HG02981 (cell line): ENCODE results near the gene ST14.

ENCODE experiments used
- ATAC-seq: cut with Tn5 transposase; IDR thresholded peaks from one replicate; pipeline ENCODE4 v1.9.1; 2021; ENCODE audit warnings: mild to moderate bottlenecking, moderate library complexity; ENCODE audit not compliant: unreplicated experiment

The ST14 gene

DNA sequence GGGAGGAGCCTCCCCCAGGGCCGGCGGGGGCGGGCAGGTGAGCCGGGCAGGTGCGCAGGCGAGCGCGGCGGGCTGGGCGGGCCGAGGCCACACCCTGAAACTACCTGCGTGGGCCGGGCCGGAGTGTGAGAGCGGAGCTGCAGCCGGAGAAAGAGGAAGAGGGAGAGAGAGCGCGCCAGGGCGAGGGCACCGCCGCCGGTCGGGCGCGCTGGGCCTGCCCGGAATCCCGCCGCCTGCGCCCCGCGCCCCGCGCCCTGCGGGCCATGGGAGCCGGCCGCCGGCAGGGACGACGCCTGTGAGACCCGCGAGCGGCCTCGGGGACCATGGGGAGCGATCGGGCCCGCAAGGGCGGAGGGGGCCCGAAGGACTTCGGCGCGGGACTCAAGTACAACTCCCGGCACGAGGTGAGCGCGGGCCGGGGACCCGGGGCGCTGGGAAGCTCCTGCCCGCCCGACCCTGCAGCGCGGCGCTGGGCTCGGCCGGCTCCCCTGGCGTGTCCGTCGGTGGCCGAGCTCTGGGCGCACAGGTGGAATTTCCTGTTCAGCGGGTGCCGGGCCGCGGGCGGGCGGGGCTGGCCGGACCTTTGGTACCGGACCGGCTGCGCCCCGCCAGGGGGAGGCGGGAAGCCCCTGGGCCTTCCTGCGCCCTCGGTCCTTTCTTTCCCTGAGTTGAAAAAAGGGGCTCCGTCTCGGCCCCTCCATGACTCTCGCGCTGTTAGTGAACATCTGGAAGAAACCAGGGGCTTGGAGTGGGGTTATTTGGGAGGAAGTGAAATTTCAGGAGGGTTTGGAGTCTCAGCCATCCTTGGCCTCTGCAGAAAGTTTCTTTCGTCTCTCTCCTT, at the start of gene ST14:
Gene ST14 (plus strand): TSS at position 126 of the 841 bp plus-strand sequence. CDS start 198 bp downstream, at position 324.
- ATAC-seq, result no peak

DNA sequence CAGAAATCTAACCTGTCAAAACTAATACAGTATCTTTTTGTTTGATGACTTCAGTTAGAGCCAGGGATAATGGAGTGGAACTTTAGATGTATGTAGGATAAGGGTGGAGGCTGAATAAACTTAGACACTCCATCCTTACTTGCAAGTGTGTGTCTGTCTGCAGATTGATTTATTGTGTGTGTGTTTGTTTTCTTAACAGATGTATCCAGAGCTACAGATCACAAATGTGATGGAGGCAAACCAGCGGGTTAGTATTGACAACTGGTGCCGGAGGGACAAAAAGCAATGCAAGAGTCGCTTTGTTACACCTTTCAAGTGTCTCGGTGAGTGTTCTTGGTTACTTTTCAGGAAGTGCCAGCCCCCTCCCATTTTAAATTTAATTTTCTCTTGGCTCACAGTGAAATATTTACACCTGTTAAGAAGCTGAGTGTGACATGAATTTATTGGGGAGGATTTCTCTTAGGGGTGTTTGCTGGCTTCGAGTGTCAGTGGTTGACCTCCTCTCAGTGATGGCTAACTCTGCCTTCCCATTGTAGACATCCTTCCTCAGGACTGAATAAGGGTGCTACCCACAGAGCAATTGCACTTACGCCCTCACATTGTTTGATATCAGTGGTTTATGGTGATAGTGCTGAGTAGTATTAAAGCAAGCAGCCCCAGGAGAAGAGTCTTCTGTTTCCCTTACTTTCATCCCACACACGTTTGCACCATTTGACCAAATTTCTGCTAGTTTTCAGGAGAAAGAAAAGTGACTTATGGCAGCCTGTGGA, 49.1 kb upstream of the ST14 start:
- ATAC-seq, result no peak

DNA sequence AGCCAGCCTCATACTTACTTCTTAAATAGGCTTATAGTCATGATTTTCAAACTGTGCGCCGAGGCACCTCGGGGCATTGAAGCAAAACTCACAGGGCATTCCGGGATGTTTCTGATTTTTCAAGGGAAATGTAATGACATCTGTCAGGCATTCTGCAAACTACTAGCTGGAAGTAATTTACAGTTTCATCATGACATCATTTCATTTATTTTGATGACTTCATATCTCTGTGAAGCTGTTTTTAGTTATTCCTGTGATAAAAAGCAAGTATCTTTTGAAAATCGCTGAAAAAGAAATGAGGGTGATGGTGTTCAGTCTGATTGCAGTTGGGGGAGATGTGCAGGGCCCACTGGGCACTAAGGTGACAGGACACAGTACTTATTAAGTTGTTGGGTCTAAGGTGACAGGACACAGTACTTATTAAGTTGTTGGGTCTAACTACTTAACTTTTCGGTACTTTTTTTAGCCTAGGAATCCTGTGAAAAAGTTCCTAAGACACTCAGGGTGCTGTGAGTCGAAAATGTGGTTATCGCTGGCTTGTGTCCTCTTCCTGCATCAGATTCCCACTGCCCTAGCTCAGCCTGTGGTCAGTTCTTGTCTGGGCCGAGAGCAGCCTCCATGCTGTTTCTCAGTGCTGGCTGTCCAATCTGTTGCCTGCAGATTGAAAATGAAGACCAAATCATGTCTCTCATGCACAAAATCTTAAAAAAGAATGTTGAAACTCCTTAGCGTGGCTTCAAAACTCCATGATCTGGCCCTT, 47.3 kb upstream of the ST14 start:
- ATAC-seq, result no peak

- ATAC-seq, result no peak
Observed at GRCh38 chr11:130114281-130114680, 45.3 kb upstream of the ST14 start.

DNA sequence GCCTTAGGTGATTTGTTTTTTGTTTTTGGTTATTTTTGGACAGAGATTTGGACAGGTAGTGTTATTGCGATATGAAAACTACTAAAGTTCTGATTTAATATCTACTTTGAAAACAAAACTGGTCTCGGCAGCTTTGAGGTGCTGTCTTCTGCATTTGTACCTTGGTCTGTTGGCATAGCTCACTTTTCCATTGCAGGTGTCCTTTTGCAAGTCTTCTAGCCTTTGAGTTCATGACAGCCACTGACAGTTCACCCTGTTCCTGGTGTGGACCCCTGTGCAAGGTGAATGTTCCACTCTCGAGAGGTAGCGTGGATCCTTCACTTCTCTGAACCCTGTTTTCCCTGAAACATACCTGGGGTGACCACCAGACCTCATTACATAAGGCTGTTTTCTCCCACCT, 44.9 kb upstream of the ST14 start:
- ATAC-seq, result no peak

GRCh38 chr11:130115218-130115617, 44.4 kb upstream of the ST14 start:
- no peak for ATAC-seq

- ATAC-seq, result peak; percentile 71
Observed at GRCh38 chr11:130118165-130118564, 41.4 kb upstream of the ST14 start.

- peak; percentile 46 for ATAC-seq
Observed at GRCh38 chr11:130118636-130119387, 40.8 kb upstream of the ST14 start.

- no peak for ATAC-seq
Observed at GRCh38 chr11:130120045-130120444, 39.5 kb upstream of the ST14 start.

GRCh38 chr11:130121445-130121978, 38.1 kb upstream of the ST14 start:
- ATAC-seq, result no peak

DNA sequence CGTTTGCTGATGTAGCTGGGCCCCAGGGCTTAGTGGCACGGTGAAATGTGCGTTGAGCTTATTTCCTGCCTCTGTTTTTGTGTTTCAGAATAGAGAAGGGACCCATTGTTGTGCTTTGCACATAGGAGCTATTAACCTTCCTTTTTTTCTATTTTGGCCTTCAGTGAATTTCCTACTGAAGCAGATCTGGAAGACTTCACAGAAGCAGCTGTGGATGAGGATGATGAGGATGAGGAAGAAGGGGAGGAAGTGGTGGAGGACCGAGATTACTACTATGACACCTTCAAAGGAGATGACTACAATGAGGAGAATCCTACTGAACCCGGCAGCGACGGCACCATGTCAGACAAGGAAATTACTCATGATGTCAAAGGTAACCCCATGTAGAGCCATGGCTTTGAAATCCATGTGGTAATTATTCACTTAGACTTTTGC, 37.4 kb upstream of the ST14 start:
- ATAC-seq, result no peak

GRCh38 chr11:130123414-130124040, 36.1 kb upstream of the ST14 start:
- ATAC-seq, result no peak

- no peak for ATAC-seq
Observed at GRCh38 chr11:130124096-130124495, 35.5 kb upstream of the ST14 start.

DNA sequence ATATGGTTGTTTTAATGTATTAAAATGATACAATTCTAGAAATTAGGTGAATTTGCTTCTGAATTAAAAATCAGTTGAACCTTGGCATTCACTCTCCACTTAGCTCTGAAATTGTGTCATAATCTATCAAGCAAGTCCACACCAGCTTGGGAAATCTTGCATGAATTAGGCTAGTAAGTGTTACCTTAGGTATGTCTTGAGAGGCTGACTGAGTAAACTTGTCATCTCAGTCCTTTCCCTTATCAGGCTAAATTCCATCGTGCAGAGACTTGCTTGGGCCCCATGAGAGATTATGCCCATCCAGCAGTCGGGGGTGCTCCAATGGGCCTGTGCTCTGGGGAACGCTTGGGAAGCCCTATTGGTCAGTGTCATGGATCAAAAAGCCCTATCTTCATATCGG, 33.9 kb upstream of the ST14 start:
- ATAC-seq, result no peak

- no peak for ATAC-seq
Observed at GRCh38 chr11:130126516-130126915, 33.1 kb upstream of the ST14 start.

GRCh38 chr11:130127509-130127908, 32.1 kb upstream of the ST14 start:
- ATAC-seq, result no peak

DNA sequence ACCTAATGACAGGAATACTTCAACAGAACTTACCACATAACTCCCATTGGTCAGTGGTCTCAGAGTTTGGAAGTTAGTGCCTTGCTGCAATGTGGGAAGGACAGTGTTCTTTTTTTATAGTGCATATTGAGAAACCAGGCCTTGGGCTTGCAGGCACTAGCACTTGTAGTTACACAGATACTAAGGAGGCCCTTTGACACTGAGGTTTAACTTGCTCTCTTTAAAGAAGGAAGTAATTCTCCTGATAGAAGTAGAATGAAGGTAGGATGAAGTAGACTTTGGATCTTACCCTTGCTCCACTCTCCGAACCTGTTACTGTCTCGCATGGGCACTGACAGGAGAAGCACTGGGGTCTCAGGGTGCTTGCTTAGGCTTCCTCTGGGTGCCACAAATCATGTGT, 31.0 kb upstream of the ST14 start:
- no peak for ATAC-seq

GRCh38 chr11:130129922-130130321, 29.7 kb upstream of the ST14 start:
- no peak for ATAC-seq

- ATAC-seq, result no peak
Observed at GRCh38 chr11:130131961-130132850, 27.4 kb upstream of the ST14 start.
